D721Med (cell line): ENCODE results near the gene BLVRA.
"Not testable (repeated sequence)": the region's sequence is repeated elsewhere in the genome, so short reads cannot be mapped to it uniquely, and the experiment has no call there.

Experiments used
- DNase-seq: peaks from one replicate; pipeline ENCODE4 v3.0.0; 2011; ENCODE audit warnings: low spot score; ENCODE audit not compliant: insufficient read length
- FAIRE-seq: peaks from 2 replicates; lab custom pipeline; 2011; peaks lifted over from hg19 to GRCh38; lab: Jason Lieb, UNC
- TF ChIP-seq, protein P1 (sequence below): IDR thresholded peaks from 2 replicates; pipeline ENCODE4 v1.5.1; 2012; ENCODE audit warnings: mild to moderate bottlenecking, control low read depth; ENCODE audit not compliant: insufficient read depth; ENCODE audit errors: missing control alignments

The BLVRA gene

DNA sequence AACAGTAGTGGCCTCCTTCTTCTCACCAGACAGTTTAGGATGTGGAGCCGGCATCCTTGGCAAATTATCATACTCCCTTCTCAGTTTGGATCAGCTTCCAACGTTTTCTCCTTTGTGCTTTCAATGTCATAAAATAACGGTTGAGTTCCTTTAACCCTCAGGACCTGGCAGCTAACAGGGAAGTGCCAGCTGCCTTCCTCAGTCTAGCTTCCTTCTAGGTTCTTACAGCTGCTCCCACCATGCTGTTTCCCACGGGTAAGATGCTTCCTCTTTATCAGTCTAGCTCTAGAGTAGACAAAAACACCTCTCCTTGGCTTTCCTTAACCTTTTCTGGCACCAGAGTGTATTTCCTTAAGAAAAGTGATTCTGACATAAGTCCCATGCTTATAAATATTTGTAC is 33.2 kb downstream of the BLVRA start:
- FAIRE-seq (no peak), DNase-seq (no peak)
- TF ChIP-seq, protein P1, sequence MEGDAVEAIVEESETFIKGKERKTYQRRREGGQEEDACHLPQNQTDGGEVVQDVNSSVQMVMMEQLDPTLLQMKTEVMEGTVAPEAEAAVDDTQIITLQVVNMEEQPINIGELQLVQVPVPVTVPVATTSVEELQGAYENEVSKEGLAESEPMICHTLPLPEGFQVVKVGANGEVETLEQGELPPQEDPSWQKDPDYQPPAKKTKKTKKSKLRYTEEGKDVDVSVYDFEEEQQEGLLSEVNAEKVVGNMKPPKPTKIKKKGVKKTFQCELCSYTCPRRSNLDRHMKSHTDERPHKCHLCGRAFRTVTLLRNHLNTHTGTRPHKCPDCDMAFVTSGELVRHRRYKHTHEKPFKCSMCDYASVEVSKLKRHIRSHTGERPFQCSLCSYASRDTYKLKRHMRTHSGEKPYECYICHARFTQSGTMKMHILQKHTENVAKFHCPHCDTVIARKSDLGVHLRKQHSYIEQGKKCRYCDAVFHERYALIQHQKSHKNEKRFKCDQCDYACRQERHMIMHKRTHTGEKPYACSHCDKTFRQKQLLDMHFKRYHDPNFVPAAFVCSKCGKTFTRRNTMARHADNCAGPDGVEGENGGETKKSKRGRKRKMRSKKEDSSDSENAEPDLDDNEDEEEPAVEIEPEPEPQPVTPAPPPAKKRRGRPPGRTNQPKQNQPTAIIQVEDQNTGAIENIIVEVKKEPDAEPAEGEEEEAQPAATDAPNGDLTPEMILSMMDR: no peak

DNA sequence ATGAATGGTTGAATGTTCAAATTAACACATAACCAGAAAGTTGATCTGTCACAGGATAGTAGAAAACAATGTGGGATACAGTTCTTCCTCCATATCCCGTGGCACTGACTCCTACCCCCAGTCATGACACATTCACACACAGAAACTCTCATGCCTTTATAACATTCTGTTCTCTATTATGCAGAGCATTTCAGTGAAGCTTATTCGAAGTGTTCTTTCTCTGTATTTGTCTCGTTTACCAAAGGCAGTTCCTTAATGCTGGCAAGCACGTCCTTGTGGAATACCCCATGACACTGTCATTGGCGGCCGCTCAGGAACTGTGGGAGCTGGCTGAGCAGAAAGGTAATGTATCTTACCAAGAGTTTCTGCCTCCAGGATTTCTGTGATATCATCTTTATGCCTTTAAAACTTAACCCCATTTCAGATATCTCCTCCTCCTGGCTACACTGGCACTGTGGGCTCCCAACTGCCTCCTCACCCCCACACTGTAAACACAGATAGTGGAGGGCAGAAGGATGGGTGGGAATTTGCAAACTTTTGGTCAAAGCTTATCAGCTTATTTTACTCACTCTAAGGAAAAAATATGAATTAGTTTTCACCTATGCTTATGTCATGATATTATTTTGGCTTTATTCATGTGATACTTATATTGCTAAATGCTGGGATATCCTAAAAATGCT is 34.1 kb downstream of the BLVRA start:
- no peak for FAIRE-seq
- TF ChIP-seq, protein P1: no peak
- no peak for DNase-seq

DNA sequence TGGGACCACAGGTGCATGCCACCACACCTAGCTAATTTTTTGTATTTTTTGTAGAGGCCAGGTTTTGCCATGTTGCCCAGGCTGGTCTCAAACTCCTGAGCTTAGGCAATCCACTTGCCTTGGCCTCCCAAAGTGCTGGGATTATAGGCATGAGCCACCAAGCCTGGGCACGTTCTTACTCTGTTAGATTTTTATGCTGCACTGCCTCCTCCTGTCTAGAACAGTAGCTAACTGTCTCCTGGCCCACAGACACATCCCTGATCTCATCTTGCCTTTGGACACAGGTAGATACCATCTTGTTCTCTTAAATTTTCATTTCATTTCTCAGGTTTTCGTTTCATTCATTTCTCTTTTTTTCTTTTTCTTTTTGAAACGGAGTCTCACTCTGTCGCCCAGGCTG is 41.1 kb downstream of the BLVRA start:
- TF ChIP-seq, protein P1: no peak
- DNase-seq (no peak), FAIRE-seq (no peak)

DNA sequence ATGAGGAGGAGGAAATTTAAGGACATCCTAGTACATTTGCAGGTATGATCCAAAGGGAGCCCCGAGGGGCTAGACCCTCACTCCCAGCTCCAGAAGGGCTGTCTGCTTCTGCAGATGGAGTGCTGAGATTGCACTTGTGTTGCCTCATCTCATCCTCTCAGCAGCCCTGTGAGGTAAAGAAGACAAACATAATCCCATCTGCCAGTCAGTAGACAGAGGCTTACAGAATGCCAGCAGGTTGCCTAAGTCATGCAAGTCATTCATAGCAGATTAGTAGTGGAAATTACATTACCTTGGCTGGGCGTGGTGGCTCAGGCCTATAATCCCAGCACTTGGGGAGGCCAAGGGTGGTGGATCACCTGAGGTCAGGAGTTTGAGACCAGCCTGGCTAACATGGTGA is 45.4 kb downstream of the BLVRA start:
- TF ChIP-seq, protein P1: no peak
- peak; percentile 51 for DNase-seq
- FAIRE-seq: peak; percentile 92

DNA sequence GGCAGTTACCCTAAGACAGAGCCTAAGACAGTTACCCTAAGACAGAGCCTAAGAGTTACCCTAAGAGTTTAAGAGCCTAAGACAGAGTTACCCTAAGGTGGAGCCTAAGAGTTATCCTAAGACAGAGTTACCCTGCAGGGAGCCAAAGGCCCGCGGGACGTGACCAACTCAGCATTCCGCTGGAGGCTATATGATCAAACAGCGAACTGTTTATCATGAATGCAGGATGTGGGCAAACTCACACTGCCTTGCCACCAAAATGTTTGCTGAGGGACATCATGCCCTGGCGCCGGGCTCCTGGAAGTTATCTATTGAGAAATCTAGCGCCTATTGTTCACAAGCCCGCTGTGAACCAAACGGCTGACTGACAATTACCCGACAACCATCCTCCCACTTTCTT is 49.9 kb downstream of the BLVRA start:
- no peak for FAIRE-seq
- TF ChIP-seq, protein P1: no peak
- DNase-seq: no peak

DNA sequence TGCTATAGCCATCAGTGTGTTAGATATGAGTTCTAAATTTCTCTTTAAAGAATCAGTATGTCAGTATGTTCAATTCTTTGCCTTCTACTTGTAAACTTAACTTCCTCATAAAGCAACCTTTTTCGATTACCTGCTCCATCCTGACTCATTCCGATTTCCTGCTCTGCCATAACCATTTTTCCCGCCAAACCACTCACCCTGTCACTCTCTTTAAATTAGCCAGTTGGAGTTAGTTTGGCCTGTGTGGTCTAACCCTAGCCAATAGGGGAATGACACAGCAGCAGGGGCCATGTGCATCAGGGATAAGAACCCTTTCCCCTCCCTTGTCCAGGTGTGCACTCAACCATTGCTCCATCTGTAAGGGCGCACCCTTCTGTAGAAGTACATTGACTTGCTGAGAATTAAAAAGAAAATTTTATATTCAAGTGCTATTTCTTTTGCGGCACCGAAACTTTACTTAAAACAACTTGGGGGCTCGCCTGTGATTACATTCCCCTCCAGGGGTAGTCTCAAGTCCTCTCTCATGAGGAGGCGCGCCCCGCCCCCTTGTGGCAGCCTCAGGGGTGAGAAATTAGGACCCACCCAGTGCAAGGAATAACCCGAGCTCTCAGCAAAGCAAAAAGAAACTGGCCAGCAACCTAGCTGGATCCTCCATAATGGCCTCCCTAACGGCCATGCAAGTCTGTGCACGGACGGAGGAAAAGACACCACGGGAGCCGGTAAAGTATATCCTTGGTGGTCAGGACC is 51.9 kb downstream of the BLVRA start:
- not testable (repeated sequence) for DNase-seq, FAIRE-seq

More for the DNA sequence above, 51.9 kb downstream of the BLVRA start:
- TF ChIP-seq, protein P1: peak; percentile 19
